ENCODE measurements around the gene SOD2.
"Not testable (repeated sequence)": the region's sequence is repeated elsewhere in the genome, so short reads cannot be mapped to it uniquely, and the experiment has no call there.

GRCh38 chr6:159676236-159676635 lies 16.8 kb downstream of the SOD2 start:
- not testable (repeated sequence) for TF ChIP-seq CTCF (IDR thresholded peaks at IDR 0.05); ZFX (IDR thresholded peaks at IDR 0.05; ENCODE audit: borderline replicate concordance)

Measured in 22Rv1 (cell line).